Ectodermal cell (in vitro differentiated cells): ENCODE results near the gene MEF2A.

Source experiments
- H3K27ac ChIP-seq: 2 replicates; pipeline ENCODE4 v1.7.0; 2013; ENCODE audit warnings: mild to moderate bottlenecking, low read depth, low read length; ENCODE audit not compliant: insufficient read depth, poor library complexity, severe bottlenecking
- H3K27me3 ChIP-seq: 2 replicates; pipeline ENCODE4 v1.7.0; 2013; ENCODE audit warnings: mild to moderate bottlenecking, low read length; ENCODE audit not compliant: insufficient read depth, control insufficient read depth, poor library complexity, severe bottlenecking
- H3K36me3 ChIP-seq: one replicate; pipeline ENCODE4 v1.7.0; 2013; ENCODE audit warnings: low read length; ENCODE audit not compliant: control insufficient read depth, insufficient read depth
- H3K4me1 ChIP-seq: one replicate; pipeline ENCODE4 v1.7.0; 2013; ENCODE audit warnings: low read length; ENCODE audit not compliant: control insufficient read depth, insufficient read depth
- H3K4me3 ChIP-seq: 2 replicates; pipeline ENCODE4 v1.7.0; 2013; ENCODE audit warnings: low read depth, low read length, control low read depth; ENCODE audit not compliant: insufficient read depth
- H3K9me3 ChIP-seq: 2 replicates; pipeline ENCODE4 v1.7.0; 2013; ENCODE audit warnings: mild to moderate bottlenecking, low read length, moderate library complexity; ENCODE audit not compliant: control insufficient read depth
- WGBS, 2 experiments: methylation state at CpG; one replicate each; pipeline ENCODE4 v1.1.7; 2013; ENCODE audit warnings: missing lambda C conversion rate in 2 of 2; 5-methylcytosine and 5-hydroxymethylcytosine counted together

MEF2A gene

GRCh38 chr15:99708563-99708962 is 142.8 kb downstream of the MEF2A start:
- peaks cover 6% of the 10 kb centered on the region for H3K36me3 ChIP-seq
- no peaks in the 10 kb centered on the region for H3K9me3 ChIP-seq
- no peaks in the 10 kb centered on the region for H3K4me1 ChIP-seq
- H3K4me3 ChIP-seq: no peak overlapping the region
- H3K27ac ChIP-seq: no peak overlapping the region
- WGBS, 2 experiments: 95 to 97% methylated on average over 7 of the region's 7 CpGs
- H3K27me3 ChIP-seq: no peaks in the 10 kb centered on the region

DNA sequence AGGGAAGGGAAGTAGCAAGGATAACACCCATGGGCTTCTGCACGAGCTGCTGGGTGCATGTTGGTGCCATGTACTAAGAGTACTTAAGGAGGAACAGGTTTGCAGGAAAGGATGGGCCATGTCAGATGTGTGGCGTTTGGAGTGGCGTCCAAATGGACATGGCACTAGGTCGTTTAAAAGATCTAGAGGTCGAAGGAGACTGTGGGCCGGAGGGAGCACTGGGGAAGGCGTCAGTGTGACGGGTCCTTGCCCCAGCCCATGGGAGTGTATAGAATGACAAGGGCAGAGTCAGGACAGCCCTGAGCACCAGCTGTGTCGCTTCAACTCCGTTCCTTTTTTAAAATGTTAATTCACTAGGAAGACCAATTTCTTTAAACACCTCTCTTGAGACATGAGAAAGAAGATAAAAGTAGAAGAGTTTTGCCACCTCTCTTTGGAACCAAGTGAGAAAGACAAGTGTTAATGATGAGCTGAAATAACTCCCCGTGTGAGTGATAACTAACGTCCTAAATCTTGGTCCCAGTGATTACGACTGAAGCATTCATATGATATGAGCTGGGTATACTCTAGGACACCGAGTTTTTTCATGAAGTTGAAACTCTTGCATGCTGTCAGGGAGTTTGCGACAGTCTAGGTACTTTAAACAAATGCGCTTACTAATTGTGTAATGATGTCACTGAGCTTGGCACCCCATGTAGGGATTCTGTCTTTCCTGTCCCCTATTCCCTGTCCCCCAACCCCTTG is 143.6 kb downstream of the MEF2A start:
- Histone ChIP-seq H3K27ac (no peak overlapping the region), H3K36me3 (peaks cover 6% of the 10 kb centered on the region), H3K4me3 (no peak overlapping the region), H3K9me3 (no peaks in the 10 kb centered on the region), H3K27me3 (no peaks in the 10 kb centered on the region), H3K4me1 (no peaks in the 10 kb centered on the region)
- 91 to 93% methylated on average over 14 to 16 of the region's 16 CpGs for WGBS, 2 experiments

- 95 to 97% methylated on average over 5 of the region's 5 CpGs for WGBS, 2 experiments
- Histone ChIP-seq H3K36me3 (peaks cover 6% of the 10 kb centered on the region), H3K4me3 (no peak overlapping the region), H3K27ac (no peak overlapping the region), H3K4me1 (no peaks in the 10 kb centered on the region), H3K9me3 (no peaks in the 10 kb centered on the region), H3K27me3 (no peaks in the 10 kb centered on the region)
Measured at GRCh38 chr15:99711625-99712024, 145.8 kb downstream of the MEF2A start.

- no peak overlapping the region for H3K4me3 ChIP-seq
- peaks cover 6% of the 10 kb centered on the region for H3K36me3 ChIP-seq
- 86 to 87% methylated on average over 18 of the region's 18 CpGs for WGBS, 2 experiments
- H3K27me3 ChIP-seq: no peaks in the 10 kb centered on the region
- H3K4me1 ChIP-seq: no peaks in the 10 kb centered on the region
- no peak overlapping the region for H3K27ac ChIP-seq
- no peaks in the 10 kb centered on the region for H3K9me3 ChIP-seq
Measured at GRCh38 chr15:99712415-99712814, 146.6 kb downstream of the MEF2A start.

DNA sequence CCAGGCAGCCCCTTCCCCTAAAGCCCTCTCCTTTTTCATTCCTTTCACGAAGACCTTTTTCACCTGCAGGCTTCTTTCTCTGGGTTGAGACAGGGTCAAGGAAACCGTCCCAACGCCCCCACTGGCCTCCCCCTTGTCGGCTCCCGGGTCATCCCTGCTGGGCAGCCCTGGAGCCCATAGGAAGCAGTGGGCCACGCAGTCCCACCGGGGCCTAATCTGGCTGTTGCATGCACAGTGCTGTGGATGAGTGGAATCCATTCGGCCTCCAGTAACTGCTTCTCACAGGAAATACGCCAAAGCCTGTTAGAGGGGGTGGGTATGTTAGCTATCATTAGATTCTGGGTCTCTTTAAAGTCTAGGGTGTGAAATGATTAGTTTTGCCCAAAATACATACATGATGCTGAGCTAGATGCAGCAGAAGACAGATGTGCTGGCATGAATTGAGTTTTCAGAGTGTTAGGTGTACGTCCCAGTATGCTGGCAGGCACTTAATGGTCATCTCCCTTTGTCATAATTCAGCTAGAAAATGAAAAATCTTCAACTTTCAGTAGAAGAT is 150.8 kb downstream of the MEF2A start:
- H3K9me3 ChIP-seq: no peaks in the 10 kb centered on the region
- H3K27ac ChIP-seq: no peak overlapping the region
- no peak overlapping the region for H3K4me3 ChIP-seq
- H3K27me3 ChIP-seq: no peaks in the 10 kb centered on the region
- H3K4me1 ChIP-seq: no peaks in the 10 kb centered on the region
- H3K36me3 ChIP-seq: peaks cover 2% of the 10 kb centered on the region
- WGBS, 2 experiments: 88 to 93% methylated on average over 10 of the region's 10 CpGs

DNA sequence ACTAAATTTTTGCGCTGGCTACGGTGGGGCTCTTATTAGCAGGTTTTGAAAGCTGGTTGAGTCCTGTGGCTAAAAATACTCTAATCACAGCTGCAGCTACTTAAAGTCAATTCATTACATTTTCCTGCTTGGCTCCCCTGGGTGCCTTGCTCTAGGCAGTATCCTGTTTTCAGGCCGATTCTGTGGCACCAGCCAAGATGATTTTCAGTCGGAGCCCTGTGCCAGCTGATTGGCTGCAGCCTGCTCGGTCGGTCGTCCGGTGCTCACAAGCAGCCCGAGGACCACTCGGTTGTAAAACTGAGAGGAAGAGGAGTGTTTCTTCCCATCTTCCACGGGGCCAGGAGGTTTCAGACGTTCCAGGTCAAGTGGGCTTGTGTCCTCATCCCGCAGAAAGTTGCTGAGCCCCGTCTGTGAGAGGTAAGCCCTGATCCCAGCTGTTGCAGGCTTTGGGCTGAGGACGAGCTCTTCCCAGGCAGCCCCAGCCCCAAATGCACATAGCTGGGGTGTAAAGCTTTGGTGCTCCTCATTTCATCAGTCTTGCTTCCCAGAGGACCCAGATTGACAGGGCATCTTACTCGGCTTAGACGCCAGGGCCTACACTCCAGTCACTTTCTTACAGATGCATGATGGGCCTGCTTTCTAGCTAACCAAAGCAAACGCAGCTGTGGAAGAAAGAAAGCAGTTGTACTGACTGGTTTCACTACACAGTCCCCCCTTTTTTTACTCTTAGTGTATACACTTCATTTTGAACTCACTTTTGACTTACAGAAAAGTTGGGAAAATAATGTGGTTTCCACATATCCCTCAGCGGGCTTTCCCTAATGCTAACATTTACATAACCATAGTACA is 151.6 kb downstream of the MEF2A start:
- Histone ChIP-seq H3K27ac (peak overlapping the region; percentile 29), H3K36me3 (no peaks in the 10 kb centered on the region), H3K4me3 (no peak overlapping the region), H3K4me1 (no peaks in the 10 kb centered on the region), H3K27me3 (no peaks in the 10 kb centered on the region), H3K9me3 (no peaks in the 10 kb centered on the region)
- WGBS, 2 experiments: 87 to 89% methylated on average over 19 of the region's 19 CpGs

GRCh38 chr15:99718421-99718820 is 152.6 kb downstream of the MEF2A start:
- Histone ChIP-seq H3K4me3 (no peak overlapping the region), H3K27ac (no peak overlapping the region), H3K27me3 (no peaks in the 10 kb centered on the region), H3K36me3 (no peaks in the 10 kb centered on the region), H3K4me1 (no peaks in the 10 kb centered on the region), H3K9me3 (no peaks in the 10 kb centered on the region)
- 92 to 96% methylated on average over 4 of the region's 4 CpGs for WGBS, 2 experiments

- Histone ChIP-seq H3K27ac (no peak overlapping the region), H3K9me3 (no peaks in the 10 kb centered on the region), H3K4me1 (no peaks in the 10 kb centered on the region), H3K27me3 (no peaks in the 10 kb centered on the region), H3K4me3 (no peak overlapping the region), H3K36me3 (no peaks in the 10 kb centered on the region)
- 91 to 97% methylated on average over 3 to 5 of the region's 5 CpGs for WGBS, 2 experiments
Measured at GRCh38 chr15:99719096-99719541, 153.3 kb downstream of the MEF2A start.

GRCh38 chr15:99720533-99720932 is 154.7 kb downstream of the MEF2A start:
- Histone ChIP-seq H3K27me3 (no peaks in the 10 kb centered on the region), H3K4me3 (no peak overlapping the region), H3K4me1 (no peaks in the 10 kb centered on the region), H3K36me3 (no peaks in the 10 kb centered on the region), H3K27ac (no peak overlapping the region), H3K9me3 (no peaks in the 10 kb centered on the region)
- 93 to 95% methylated on average over 7 of the region's 7 CpGs for WGBS, 2 experiments

- no peak overlapping the region for H3K27ac ChIP-seq
Measured at GRCh38 chr15:99721104-99721778, 155.5 kb downstream of the MEF2A start.

More at GRCh38 chr15:99721104-99721778, 155.5 kb downstream of the MEF2A start:
- Histone ChIP-seq H3K4me1 (no peaks in the 10 kb centered on the region), H3K27me3 (no peaks in the 10 kb centered on the region), H3K9me3 (no peaks in the 10 kb centered on the region), H3K36me3 (no peaks in the 10 kb centered on the region), H3K4me3 (no peak overlapping the region)
- 88 to 96% methylated on average over 3 of the region's 3 CpGs for WGBS, 2 experiments
